WTC11 (cell line): ENCODE data around the gene EHBP1.

Experiments used
- CBFB ChIP-seq: sonication (generic); formaldehyde crosslinking; IDR thresholded peaks from 2 replicates; pipeline ENCODE4 v1.8.1; 2022; ENCODE audit warnings: mild to moderate bottlenecking, low read depth, missing genetic modification reagents
- CREB1 ChIP-seq: sonication (generic); formaldehyde crosslinking; IDR thresholded peaks from 2 replicates; pipeline ENCODE4 v1.8.0; 2023; ENCODE audit warnings: mild to moderate bottlenecking, missing genetic modification reagents
- CREM ChIP-seq: sonication (generic); formaldehyde crosslinking; IDR thresholded peaks from 2 replicates; pipeline ENCODE4 v1.8.1; 2022; ENCODE audit warnings: mild to moderate bottlenecking, missing genetic modification reagents, moderate library complexity
- KAT7 ChIP-seq: sonication (generic); formaldehyde crosslinking; IDR thresholded peaks from 2 replicates; pipeline ENCODE4 v1.8.1; 2023; ENCODE audit warnings: missing genetic modification reagents, mild to moderate bottlenecking, borderline replicate concordance
- MXD4 ChIP-seq: fragments of 250-450 bp; sonication (Bioruptor Pico); IDR thresholded peaks from 2 replicates; pipeline ENCODE4 v1.8.0; 2021; ENCODE audit warnings: mild to moderate bottlenecking, moderate library complexity, borderline replicate concordance
- NFE2L1 ChIP-seq: sonication (generic); formaldehyde crosslinking; IDR thresholded peaks from 2 replicates; pipeline ENCODE4 v1.8.1; 2023; ENCODE audit warnings: missing genetic modification reagents
- SP1 ChIP-seq: sonication (generic); formaldehyde crosslinking; conservative IDR thresholded peaks from 2 replicates; pipeline ENCODE4 v1.8.1; 2022; ENCODE audit warnings: missing genetic modification reagents
- ZNF396 ChIP-seq: fragments of 250-450 bp; sonication (Bioruptor Pico); IDR thresholded peaks from 2 replicates; pipeline ENCODE4 v1.8.0; 2021; ENCODE audit warnings: mild to moderate bottlenecking, moderate library complexity, borderline replicate concordance
- TF ChIP-seq, protein P1 (sequence below): fragments of 200-600 bp; IDR thresholded peaks from 2 replicates; pipeline ENCODE4 v1.8.0; 2022; ENCODE audit warnings: antibody characterized with exemption
- TF ChIP-seq, protein P2 (sequence below): sonication (generic); formaldehyde crosslinking; IDR thresholded peaks from 2 replicates; pipeline ENCODE4 v1.8.0; 2022; ENCODE audit warnings: mild to moderate bottlenecking, missing genetic modification reagents
- TF ChIP-seq, protein P3 (sequence below): sonication (generic); formaldehyde crosslinking; IDR thresholded peaks from 2 replicates; pipeline ENCODE4 v1.8.1; 2022; ENCODE audit warnings: low read depth, missing genetic modification reagents, borderline replicate concordance
- TF ChIP-seq, protein P4 (sequence below): sonication (generic); formaldehyde crosslinking; IDR thresholded peaks from 2 replicates; pipeline ENCODE4 v1.8.1; 2023; ENCODE audit warnings: mild to moderate bottlenecking, missing genetic modification reagents, moderate library complexity
- TF ChIP-seq, protein P5 (sequence below): sonication (generic); formaldehyde crosslinking; conservative IDR thresholded peaks from 2 replicates; pipeline ENCODE4 v1.8.1; 2022; ENCODE audit warnings: mild to moderate bottlenecking, missing genetic modification reagents

DNA sequence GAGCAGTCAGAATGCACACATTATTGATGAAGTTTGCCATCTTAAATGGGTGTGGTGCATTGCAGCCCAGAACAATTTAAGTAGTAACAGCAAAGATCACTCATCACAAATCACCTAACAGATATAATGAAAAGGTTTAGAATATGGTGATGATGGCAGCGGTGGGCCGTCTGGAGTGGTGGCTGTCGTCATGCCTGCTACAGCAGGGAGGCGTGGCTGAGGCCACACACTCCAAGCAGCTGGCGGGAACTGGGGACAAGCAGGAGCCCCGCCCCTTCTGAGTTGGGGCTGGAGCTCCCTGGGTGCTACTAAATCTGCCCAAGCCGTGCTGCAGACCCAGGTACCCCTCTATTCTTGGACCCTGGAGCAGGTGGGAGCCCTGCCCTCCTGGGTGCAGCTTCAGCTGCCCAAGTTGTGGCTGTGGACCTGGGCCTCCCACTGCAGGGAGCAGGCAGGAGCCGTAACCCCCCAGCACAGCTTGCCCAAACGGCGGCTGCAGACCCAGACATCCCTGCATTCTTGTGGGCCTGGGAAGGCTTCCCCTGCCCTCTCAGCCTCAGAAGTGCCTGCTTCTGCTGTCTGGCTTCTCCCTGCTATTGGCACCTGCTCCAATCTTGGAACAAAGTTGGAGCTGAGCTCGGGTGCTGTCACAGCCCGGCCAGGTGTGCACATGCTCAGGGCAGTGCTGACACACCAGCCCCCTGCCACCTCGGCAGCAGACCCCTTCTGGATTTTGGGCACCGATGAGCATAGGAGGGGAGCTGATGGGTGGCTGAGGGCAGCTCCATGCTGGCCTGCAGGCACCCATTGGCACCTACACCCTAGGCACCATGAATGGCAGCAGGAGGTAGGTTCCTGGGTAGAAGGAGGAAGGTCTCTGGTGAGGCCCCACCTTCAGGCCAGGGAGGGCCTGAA is 149.3 kb downstream of the EHBP1 start:
- TF ChIP-seq CREM (no peak), CBFB (CRISPR knock-in tag) (no peak), SP1 (CRISPR knock-in tag) (no peak), NFE2L1 (CRISPR knock-in tag) (no peak), KAT7 (no peak), ZNF396 (CRISPR knock-in tag) (no peak), CREB1 (CRISPR knock-in tag) (no peak), MXD4 (CRISPR knock-in tag) (no peak)
- TF ChIP-seq, protein P1, sequence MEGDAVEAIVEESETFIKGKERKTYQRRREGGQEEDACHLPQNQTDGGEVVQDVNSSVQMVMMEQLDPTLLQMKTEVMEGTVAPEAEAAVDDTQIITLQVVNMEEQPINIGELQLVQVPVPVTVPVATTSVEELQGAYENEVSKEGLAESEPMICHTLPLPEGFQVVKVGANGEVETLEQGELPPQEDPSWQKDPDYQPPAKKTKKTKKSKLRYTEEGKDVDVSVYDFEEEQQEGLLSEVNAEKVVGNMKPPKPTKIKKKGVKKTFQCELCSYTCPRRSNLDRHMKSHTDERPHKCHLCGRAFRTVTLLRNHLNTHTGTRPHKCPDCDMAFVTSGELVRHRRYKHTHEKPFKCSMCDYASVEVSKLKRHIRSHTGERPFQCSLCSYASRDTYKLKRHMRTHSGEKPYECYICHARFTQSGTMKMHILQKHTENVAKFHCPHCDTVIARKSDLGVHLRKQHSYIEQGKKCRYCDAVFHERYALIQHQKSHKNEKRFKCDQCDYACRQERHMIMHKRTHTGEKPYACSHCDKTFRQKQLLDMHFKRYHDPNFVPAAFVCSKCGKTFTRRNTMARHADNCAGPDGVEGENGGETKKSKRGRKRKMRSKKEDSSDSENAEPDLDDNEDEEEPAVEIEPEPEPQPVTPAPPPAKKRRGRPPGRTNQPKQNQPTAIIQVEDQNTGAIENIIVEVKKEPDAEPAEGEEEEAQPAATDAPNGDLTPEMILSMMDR, result no peak
- TF ChIP-seq, protein P2, sequence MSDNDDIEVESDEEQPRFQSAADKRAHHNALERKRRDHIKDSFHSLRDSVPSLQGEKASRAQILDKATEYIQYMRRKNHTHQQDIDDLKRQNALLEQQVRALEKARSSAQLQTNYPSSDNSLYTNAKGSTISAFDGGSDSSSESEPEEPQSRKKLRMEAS, result no peak
- TF ChIP-seq, protein P3, sequence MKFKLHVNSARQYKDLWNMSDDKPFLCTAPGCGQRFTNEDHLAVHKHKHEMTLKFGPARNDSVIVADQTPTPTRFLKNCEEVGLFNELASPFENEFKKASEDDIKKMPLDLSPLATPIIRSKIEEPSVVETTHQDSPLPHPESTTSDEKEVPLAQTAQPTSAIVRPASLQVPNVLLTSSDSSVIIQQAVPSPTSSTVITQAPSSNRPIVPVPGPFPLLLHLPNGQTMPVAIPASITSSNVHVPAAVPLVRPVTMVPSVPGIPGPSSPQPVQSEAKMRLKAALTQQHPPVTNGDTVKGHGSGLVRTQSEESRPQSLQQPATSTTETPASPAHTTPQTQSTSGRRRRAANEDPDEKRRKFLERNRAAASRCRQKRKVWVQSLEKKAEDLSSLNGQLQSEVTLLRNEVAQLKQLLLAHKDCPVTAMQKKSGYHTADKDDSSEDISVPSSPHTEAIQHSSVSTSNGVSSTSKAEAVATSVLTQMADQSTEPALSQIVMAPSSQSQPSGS (CRISPR knock-in tag), result no peak
- TF ChIP-seq, protein P4, sequence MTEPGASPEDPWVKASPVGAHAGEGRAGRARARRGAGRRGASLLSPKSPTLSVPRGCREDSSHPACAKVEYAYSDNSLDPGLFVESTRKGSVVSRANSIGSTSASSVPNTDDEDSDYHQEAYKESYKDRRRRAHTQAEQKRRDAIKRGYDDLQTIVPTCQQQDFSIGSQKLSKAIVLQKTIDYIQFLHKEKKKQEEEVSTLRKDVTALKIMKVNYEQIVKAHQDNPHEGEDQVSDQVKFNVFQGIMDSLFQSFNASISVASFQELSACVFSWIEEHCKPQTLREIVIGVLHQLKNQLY (CRISPR knock-in tag), result no peak
- TF ChIP-seq, protein P5, sequence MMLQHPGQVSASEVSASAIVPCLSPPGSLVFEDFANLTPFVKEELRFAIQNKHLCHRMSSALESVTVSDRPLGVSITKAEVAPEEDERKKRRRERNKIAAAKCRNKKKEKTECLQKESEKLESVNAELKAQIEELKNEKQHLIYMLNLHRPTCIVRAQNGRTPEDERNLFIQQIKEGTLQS (CRISPR knock-in tag), result no peak
